Measurements from ENCODE around the gene DUSP6. TPM values are rescaled to one million over a fixed set of nuclear protein-coding genes. Genes with fewer than 3 reads are reported as not detected.
"Not testable (repeated sequence)": the region's sequence is repeated elsewhere in the genome, so short reads cannot be mapped to it uniquely, and the experiment has no call there.

DUSP6 gene
- polyA plus RNA-seq, 3 donors, result 85.8 to 94.2 (median 87.2) TPM

DNA sequence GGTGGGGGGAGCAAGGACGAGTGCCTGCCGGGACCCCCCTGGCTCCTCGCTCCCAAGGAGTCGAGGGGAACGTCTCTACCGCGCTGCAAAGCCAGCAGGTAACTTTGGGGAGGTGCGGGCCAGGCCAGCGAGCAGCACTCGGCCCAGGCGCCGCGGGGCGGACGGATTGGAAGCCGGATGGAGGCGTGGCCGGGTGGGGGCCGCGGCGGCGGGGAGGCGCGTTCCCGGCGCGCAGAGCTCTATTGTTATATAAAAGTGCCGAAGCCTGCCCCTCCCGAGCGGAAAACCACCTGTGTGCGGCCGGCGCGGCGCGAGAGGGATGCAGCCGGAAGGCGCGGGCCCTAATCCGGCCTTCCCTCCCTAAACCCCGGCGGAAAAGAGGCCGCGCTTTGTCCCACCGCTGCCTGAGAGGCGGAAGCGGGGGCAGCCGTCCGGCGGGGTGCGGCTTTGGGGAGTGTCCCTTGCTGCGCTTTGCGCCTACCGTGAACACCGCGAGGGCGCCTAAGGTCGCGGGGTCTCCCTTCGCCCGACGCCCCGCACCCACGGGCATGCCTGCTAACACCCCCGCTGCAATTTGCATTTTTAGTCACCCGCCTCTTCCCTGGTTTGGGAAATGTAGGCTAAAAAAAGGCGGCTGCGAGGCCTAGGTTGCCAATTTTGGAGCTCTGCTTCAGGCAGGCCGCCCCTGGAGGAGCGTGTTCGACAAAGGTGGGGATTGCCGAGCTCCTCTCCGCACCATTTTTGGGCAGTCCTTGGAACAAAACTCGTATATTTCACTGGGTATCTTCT lies 1.7 kb upstream of the DUSP6 start:
- DNase-seq (ENCODE audit: low read depth in 3 of 3, low spot score in 2 of 3), result no peak

DNA sequence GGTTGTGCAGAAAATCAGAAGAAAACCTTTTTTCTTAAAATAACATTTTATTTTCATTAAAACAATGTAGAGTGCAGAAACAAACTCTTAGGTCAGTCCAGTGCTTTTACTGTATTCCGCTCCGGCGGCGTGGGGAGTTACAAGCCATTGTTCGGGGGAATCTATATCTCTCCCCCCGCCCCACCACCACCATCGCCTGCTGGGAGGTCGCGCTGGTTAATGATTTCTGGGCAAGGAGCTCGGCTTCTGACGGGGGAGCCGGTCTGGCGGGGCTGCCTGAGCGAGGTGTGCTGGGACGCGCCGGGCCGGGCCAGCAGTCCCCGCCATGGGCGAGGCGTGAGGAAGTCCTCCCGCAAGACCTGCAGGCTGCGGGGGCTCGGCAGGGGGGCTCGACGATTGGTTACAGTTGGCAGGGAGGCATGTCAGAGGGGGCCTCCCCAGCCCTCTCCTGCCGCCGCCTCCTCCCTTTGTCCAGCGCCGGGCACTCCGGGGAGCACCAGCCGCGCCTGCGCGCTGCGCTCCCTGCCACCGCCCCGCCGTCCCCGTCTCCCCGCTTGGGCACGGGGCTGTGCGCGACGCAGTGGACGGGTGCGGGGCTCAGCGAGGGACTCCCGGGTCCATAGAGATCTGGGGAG lies 1.0 kb upstream of the DUSP6 start:
- no peak for DNase-seq (ENCODE audit: low read depth in 3 of 3, low spot score in 2 of 3)

DNA sequence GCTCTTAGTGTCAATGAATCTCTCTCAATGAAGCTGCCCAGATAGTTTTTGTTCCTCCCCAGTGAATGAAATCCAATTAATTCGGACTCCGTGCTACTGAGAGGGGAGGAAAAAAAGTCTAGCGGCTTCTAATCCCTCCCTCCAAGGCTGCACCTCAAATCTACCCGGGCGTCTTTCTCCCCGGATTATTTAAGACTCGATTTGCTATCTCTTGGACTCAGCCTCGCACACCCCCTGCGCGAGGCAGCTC lies 134 bp downstream of the DUSP6 start:
- DNase-seq (ENCODE audit: low read depth in 3 of 3, low spot score in 2 of 3), result no peak

DNA sequence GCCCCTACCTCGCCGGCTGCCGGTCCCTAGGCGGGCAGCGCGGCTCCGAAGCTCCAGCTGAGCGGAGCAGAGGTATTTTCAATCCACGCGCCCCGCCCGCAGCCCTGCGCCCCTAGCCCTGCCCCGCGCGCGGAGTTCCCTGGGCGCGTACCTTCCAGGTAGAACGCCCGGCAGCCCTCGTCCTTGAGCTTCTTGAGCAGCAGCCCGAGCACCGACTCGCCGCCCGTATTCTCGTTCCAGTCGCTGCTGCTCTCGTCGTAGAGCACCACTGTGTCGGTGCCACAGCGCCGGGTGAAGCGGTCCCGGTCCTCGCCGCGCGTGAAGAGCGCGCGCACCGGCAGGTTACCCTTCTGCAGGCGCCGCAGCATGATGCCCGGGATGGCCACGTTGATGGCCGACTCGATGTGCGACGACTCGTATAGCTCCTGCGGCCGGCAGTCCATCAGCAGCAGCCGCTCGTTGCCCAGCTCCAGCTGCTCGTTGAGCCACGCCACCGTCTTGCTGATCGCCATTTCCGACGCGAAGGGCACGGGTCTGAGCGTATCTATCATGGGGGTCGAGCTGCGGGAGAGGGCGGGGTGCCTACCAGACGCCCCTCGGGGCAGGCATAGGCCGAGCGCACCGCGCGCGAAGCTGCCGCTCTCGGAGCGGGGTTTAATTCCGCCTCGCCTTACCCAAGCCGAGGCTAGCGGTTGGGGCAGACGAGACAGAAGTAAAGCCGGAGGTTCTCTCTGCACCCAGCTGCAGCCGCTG lies 636 bp downstream of the DUSP6 start:
- no peak for DNase-seq (ENCODE audit: low read depth in 3 of 3, low spot score in 2 of 3)

DNA sequence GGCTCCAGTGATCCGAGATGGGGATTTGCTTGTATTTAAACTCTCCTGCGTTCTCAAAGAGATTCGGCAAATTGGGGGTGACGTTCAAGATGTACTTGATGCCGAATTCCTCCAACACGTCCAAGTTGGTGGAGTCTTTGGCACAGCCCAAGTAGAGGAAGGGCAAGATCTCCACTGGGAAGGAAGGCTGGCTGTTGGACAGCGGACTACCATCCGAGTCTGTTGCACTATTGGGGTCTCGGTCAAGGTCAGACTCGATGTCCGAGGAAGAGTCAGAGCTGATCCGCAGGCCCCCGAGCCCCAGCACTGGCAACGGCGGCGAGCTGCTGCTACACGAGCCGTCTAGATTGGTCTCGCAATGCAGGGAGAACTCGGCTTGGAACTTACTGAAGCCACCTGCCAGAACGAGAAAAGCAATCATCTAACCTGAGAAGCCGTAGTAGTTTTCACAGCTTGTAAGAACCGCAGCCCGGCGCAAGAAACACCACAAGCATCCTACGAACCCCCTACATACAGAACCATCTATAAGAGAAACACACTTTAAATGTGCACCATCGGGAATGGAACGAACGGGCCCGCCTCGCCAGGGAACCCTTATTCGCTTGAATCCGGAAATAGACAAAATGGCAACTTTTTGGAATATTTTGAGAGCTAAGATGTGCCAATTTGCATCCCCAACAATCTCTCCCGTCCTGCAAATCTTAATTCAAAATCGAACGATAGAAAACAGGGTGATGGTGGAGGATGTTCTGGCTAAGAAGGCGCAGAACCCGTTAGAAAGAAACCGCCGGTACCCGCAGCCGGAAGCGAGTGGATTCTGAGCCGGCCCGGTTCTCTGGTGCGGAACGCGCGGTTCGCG lies 1.4 kb downstream of the DUSP6 start:
- no peak for DNase-seq (ENCODE audit: low read depth in 3 of 3, low spot score in 2 of 3)

DNA sequence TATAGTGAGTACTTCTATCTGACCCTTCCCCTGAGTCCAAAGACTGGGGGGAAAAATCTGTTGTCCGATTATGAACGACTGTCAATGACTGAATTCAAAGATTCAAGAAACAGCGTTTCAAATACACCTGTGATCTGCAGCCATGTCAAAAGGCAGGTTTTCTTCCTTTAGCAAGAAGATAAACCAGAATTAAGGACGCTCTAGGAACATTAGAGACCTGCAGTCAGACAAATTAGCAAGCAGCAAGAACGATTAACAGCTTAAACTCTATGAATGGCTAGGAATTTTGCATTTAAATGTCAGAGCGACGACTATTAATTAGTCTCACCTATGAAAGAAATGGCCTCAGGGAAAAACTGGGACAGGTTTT lies 2.1 kb downstream of the DUSP6 start:
- DNase-seq (ENCODE audit: low read depth in 3 of 3, low spot score in 2 of 3), result no peak

DNA sequence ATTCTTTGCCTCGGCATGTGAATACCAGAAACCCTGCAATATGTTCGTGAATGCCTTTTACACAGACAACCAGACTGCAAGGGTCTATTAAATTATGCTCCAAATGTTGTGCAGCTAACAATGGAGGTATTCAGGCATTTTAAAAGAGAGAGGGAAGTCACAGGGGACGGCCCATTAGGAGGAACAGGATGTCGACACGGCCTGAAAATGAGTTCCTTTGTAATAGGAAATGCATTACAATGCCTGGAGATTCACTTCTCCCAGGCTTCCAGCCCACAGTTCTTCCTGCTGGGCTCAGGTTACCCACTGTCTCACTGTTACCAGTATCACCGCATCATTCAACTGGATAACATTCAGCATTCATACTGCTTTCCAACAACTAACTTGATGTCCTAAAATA lies 2.5 kb downstream of the DUSP6 start:
- no peak for DNase-seq (ENCODE audit: low read depth in 3 of 3, low spot score in 2 of 3)

DNA sequence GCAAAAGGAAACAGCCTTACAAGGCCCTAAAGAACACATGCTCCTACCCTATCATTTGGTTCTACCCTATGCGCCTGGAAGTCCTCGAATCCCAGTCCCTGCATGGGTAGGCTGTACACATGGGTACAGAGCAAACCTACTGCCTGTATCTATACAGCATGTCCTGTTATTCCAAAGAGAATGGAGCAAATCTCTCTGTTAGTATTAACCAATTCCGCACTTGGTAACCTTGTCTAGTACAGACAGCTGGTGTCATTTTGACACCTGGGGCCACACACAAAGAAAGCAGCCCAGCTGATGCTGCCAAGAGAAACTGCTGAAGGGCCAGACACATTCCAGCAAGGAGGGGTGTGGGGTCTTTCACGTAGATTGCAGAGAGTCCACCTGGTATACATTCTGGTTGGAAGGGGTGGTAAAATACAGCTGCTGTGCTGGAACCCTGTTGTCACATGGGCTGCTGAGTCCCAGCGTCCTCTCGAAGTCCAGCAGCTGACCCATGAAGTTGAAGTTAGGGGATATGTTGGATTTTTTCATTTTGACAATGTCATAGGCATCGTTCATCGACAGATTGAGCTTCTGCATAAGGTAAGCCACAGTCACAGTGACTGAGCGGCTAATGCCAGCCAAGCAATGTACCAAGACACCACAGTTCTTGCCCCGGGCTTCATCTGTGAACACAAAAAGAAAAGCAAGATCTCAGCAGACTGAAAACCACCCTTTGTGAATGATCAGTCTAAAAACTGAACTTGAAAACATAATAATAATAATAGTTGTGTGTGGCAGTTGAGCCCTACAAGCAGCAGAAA lies 3.2 kb downstream of the DUSP6 start:
- DNase-seq (ENCODE audit: low read depth in 3 of 3, low spot score in 2 of 3), result no peak

DNA sequence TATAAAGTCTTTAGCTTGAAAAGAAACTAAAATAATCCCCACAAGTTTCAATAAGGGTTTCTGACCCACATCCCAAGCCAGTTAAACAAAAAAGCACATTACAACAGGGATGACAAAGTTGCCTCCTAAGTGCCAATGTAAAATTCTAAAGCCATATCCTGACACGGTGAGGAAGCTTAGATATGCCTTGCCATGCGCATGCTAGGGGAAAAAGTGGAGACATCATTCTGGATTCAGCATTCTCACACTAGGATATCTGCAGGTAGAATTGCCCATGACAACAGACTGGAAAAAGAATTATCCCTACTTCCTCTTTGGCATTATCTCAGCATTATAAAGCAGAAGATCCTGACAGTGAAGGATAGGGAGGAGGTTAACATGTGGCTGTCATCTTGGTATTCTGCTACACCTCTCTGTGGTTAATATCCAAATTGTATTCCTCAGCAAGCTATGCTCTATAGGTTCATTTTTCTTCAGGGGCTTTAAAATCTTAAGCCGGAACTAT lies 4.9 kb downstream of the DUSP6 start:
- DNase-seq (ENCODE audit: low read depth in 3 of 3, low spot score in 2 of 3), result no peak

DNA sequence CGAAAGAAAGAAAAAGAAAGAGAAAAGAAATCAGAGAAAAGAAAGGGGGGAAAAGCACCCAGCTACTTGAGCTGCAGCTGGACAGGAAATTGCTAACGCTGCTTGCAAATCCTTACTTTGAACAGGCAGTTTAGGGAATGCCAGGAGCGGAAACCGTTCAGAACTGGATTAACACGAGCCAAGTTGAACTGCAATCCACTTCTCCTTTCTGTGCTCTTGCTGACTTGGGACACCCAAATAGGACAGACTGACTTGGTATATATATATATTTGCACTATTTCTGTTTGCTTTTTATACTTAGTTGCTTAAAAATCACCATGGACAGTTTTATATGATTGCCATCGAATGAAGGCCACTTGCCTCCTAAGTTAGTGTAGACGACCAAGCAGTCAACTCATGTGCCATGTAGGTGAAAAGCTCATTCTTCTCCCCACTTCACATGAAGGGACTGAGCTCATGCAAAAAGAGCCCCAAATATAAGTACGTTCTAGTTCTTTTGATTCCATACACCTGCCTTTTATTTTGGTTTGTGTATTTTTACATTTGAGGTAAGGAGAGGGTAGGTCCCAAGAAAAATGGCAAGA lies 5.5 kb downstream of the DUSP6 start:
- DNase-seq (ENCODE audit: low read depth in 3 of 3, low spot score in 2 of 3), result no peak

DNA sequence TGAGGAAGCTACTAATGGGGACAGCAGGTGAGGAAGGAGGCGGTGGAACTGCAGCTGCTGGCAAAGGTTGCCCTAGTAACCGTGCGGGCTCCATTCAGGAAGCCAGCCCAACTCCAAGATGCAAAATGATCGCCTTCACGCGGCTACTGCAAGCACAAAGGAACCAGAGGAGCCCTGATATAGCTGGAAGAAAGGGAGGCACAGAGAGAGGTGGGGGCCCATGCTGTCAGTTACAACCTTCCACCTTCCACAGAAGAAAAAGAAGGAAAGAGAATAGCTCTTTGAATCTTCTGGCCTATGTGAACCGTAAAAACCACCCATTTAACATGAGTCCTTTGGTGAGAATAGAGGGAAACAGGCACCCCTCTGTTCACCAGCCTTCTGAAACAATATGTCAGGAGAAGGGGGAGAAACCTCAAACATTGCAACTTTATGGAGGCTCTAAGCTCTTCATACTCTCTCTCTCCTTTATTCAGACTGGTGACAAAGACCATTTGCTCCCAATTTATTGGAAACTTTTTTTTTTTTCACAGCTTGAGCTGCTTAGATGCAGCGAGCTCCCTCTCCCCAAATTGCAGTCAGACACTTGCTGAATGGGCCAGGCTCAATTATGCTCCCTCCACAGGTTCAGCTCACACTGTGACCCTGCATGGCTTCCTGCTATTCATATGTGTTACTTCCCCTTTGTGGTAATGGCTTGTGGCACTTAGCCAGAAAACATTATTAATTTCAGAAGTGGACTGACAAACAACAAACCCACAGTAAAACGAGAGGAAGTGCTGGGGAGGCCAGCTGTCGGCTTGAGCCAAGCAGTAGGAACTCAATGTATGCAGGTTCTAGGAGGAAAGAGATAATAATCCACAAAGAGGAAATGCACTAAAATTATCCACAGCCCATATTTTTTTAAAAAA lies 6.2 kb downstream of the DUSP6 start:
- DNase-seq (ENCODE audit: low read depth in 3 of 3, low spot score in 2 of 3), result no peak

DNA sequence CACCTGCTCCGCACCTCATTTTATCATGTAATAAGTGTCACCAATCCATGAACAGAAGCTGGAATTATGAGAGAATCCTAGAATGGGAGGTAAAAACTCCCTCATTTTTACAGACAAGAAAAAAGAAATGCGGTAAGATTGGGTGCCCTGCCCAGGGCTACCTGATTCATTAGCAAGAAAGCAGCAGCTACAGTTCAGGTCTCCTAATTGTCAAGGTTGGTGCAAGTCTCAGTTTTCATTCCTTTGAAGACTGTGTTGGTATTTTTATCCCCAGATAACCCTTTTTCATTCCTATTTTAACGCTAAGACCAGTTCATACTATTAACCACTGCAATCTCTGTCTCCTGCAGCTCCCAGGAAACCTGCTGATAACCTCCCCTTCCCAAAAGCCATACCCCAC lies 6.9 kb downstream of the DUSP6 start:
- DNase-seq (ENCODE audit: low read depth in 3 of 3, low spot score in 2 of 3), result no peak

DNA sequence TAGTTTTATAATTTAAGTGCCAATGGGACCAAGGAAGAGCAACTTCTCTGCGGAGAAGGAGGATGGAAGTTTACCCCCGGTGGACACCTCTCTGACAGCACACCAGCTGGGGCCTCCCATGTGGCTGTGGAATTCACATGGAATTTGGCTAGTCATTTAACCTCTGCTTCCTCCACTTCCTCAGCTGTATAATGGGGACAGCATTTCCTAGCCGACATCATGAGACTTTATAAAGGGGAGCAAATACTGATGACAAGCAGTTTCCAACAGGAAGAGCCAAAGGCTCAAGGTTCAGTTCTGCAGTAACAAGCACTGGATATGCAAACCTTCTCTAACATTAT lies 7.5 kb downstream of the DUSP6 start:
- no peak for DNase-seq (ENCODE audit: low read depth in 3 of 3, low spot score in 2 of 3)

DNA sequence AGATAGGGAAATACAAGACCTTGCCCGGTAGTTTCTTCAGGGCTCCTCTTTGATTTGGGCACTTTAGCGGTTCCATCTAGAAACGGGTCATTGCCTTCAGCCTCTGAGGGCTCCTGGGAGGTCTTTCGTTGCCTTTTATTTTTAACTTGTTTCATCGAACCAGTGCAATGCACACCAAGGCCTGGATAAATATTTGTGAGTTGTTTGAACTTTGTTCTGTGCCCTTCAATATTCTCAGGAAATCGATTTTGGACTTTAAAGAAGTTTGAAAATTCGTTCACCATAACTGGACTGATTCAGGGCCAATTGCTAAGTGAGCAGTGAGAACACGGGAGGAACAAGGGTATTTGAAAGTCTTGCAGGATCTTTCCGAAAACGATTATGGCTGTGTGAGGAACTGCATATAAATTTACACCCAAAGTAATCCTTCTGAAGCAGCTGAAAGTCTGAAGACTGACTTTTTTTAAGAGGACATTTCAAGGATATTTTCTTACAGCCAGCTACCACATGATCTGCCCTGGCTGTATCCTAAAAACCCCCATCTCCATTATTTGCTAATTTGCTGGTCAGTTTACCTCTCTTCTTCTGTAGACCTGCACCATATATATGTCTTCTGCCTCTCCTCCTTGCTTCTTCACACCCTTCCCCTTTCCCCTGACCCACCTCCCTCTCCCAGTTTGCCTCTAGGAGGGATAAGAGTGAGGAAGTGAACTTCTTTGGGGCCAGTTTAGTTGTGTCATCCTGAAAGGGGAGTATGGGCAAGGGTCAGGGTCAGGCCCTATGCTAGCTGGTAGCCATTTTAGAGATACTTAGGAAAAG lies 8.0 kb downstream of the DUSP6 start:
- no peak for DNase-seq (ENCODE audit: low read depth in 3 of 3, low spot score in 2 of 3)

DNA sequence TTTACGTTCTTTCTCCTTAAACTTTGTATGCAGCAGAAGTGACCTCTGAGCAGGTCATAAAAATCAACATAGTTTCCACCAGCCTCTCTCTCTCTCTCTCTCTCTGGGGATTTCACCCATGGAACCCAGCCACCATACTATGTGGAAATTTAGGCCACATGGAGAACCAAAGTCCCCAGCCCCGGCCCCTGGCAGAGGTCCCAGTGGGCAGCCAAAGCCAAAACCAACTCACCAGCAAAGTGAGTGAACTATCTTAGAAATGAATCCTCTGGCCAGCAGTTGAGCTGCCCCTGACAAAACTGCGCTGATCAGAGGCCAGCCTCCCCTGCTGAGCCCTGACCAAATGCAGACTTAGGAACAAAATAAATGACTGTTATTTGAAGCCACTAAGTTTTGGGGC lies 9.2 kb downstream of the DUSP6 start:
- no peak for DNase-seq (ENCODE audit: low read depth in 3 of 3, low spot score in 2 of 3)

DNA sequence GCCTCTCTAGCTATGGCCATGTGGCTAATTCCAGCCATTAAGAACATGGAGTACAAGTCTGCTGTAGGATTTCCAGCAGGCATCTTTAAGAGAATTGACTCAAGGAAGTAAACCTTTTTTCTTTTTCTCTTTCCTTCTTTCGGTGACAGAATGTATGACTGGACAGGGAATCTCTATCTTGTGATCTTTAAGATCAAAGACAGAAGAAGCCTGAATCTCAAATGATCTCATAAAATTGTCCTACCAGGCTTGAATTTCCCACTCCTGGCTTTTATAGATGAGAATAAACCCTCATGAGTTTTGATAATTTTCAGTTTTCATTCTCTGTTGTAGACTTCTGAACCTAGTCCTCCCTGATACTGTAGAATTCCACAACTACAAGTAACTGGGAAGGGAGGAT lies 11.4 kb downstream of the DUSP6 start:
- no peak for DNase-seq (ENCODE audit: low read depth in 3 of 3, low spot score in 2 of 3)

DNA sequence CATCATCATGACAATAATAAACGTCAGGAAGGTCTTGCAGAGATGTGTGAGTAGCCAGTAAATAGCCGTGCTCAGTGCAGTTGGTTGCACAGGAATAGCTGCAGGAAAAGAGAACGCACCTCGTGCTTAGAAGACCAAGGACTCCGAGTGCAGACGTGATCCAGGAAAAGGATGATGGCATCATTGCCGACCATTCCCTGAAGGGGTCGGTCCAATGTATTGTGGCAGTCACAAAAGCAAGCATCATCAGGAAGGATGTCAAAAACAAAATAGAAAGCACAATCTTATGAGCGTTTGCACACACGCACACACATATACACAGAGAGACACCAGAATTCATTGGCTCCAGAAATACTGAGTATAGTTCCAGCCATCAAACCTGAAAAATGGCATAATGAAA lies 12.8 kb downstream of the DUSP6 start:
- DNase-seq (ENCODE audit: low read depth in 3 of 3, low spot score in 2 of 3), result no peak

DNA sequence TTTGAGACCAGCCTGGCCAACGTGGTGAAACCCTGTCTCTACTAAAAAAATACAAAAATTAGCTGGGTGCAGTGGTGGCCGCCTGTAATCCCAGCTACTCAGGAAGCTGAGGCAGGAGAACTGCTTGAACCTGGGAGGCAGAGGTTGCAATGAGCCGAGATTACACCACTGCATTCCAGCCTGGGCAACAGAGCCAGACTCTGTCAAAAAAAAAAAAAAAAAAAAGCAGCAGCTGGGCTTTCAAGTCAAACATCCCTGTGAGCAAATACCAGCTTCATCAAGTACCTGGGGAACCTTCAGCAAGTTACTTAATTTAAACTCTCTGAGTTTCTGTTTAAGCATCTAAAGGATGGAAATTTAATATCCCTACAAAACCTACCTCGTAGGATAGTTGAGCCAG lies 15.2 kb downstream of the DUSP6 start:
- not testable (repeated sequence) for DNase-seq (ENCODE audit: low read depth in 3 of 3, low spot score in 2 of 3)

Measured in right renal cortex interstitium (tissue), 3 donors.